ENCODE data around the gene LRRFIP2. TPM values are rescaled to one million over a fixed set of nuclear protein-coding genes. Genes with fewer than 3 reads are reported as not detected.
A peak's percentile ranks its signal among the peaks of the same experiment; 100 is the strongest.
"Not testable (repeated sequence)": the region's sequence is repeated elsewhere in the genome, so short reads cannot be mapped to it uniquely, and the experiment has no call there.

The LRRFIP2 gene
- polyA plus RNA-seq, 2 donors: 43.3 to 59.3 TPM

- H3K27me3 ChIP-seq (ENCODE audit: control insufficient read depth in 1 of 2, insufficient read depth in 2 of 2, low read length in 2 of 2): no peaks in the 10 kb centered on the region
- no peak overlapping the region for H3K4me3 ChIP-seq (ENCODE audit: low read depth in 1 of 2, low read length in 2 of 2)
- H3K27ac ChIP-seq (ENCODE audit: low read depth in 2 of 2, low read length in 1 of 2): no peak overlapping the region
- no peaks in the 10 kb centered on the region for H3K36me3 ChIP-seq (ENCODE audit: control insufficient read depth in 2 of 2, insufficient read depth in 2 of 2, low read length in 1 of 2)
- 67 to 68% methylated on average over 3 of the region's 3 CpGs for WGBS, 2 donors
- no peaks in the 10 kb centered on the region for H3K9me3 ChIP-seq (ENCODE audit: control insufficient read depth in 2 of 2, insufficient read depth in 1 of 2, low read depth in 1 of 2, low read length in 1 of 2)
- peaks cover 0 to 5% of the 10 kb centered on the region in 2 donors for H3K4me1 ChIP-seq (ENCODE audit: control insufficient read depth in 2 of 2, insufficient read depth in 2 of 2, low read length in 1 of 2)
Measured at GRCh38 chr3:37214076-37214475, 39.7 kb upstream of the LRRFIP2 start.

GRCh38 chr3:37210230-37210629, 35.8 kb upstream of the LRRFIP2 start:
- Histone ChIP-seq H3K27me3 (ENCODE audit: control insufficient read depth in 1 of 2, insufficient read depth in 2 of 2, low read length in 2 of 2) (no peaks in the 10 kb centered on the region), H3K27ac (ENCODE audit: low read depth in 2 of 2, low read length in 1 of 2) (peak overlapping the region in 1 of 2 donors; percentile 24), H3K4me3 (ENCODE audit: low read depth in 1 of 2, low read length in 2 of 2) (no peak overlapping the region), H3K36me3 (ENCODE audit: control insufficient read depth in 2 of 2, insufficient read depth in 2 of 2, low read length in 1 of 2) (no peaks in the 10 kb centered on the region), H3K4me1 (ENCODE audit: control insufficient read depth in 2 of 2, insufficient read depth in 2 of 2, low read length in 1 of 2) (peaks cover 0 to 5% of the 10 kb centered on the region in 2 donors), H3K9me3 (ENCODE audit: control insufficient read depth in 2 of 2, insufficient read depth in 1 of 2, low read depth in 1 of 2, low read length in 1 of 2) (no peaks in the 10 kb centered on the region)
- WGBS, 2 donors: 45 to 59% methylated on average over 4 of the region's 4 CpGs

- 77 to 88% methylated on average over 3 of the region's 3 CpGs for WGBS, 2 donors
- H3K9me3 ChIP-seq (ENCODE audit: control insufficient read depth in 2 of 2, insufficient read depth in 1 of 2, low read depth in 1 of 2, low read length in 1 of 2); H3K36me3 ChIP-seq (ENCODE audit: control insufficient read depth in 2 of 2, insufficient read depth in 2 of 2, low read length in 1 of 2); H3K4me1 ChIP-seq (ENCODE audit: control insufficient read depth in 2 of 2, insufficient read depth in 2 of 2, low read length in 1 of 2); H3K27ac ChIP-seq (ENCODE audit: low read depth in 2 of 2, low read length in 1 of 2); H3K27me3 ChIP-seq (ENCODE audit: control insufficient read depth in 1 of 2, insufficient read depth in 2 of 2, low read length in 2 of 2); H3K4me3 ChIP-seq (ENCODE audit: low read depth in 1 of 2, low read length in 2 of 2): not testable (repeated sequence)
Measured at GRCh38 chr3:37208576-37208975, 34.2 kb upstream of the LRRFIP2 start.

- not testable (repeated sequence) for H3K27ac ChIP-seq (ENCODE audit: low read depth in 2 of 2, low read length in 1 of 2); H3K4me1 ChIP-seq (ENCODE audit: control insufficient read depth in 2 of 2, insufficient read depth in 2 of 2, low read length in 1 of 2); H3K9me3 ChIP-seq (ENCODE audit: control insufficient read depth in 2 of 2, insufficient read depth in 1 of 2, low read depth in 1 of 2, low read length in 1 of 2); H3K27me3 ChIP-seq (ENCODE audit: control insufficient read depth in 1 of 2, insufficient read depth in 2 of 2, low read length in 2 of 2); H3K4me3 ChIP-seq (ENCODE audit: low read depth in 1 of 2, low read length in 2 of 2); H3K36me3 ChIP-seq (ENCODE audit: control insufficient read depth in 2 of 2, insufficient read depth in 2 of 2, low read length in 1 of 2)
- 91 to 92% methylated on average over 3 of the region's 3 CpGs for WGBS, 2 donors
Measured at GRCh38 chr3:37208008-37208407, 33.6 kb upstream of the LRRFIP2 start.

- H3K9me3 ChIP-seq (ENCODE audit: control insufficient read depth in 2 of 2, insufficient read depth in 1 of 2, low read depth in 1 of 2, low read length in 1 of 2); H3K27ac ChIP-seq (ENCODE audit: low read depth in 2 of 2, low read length in 1 of 2); H3K4me1 ChIP-seq (ENCODE audit: control insufficient read depth in 2 of 2, insufficient read depth in 2 of 2, low read length in 1 of 2); H3K27me3 ChIP-seq (ENCODE audit: control insufficient read depth in 1 of 2, insufficient read depth in 2 of 2, low read length in 2 of 2); H3K36me3 ChIP-seq (ENCODE audit: control insufficient read depth in 2 of 2, insufficient read depth in 2 of 2, low read length in 1 of 2); H3K4me3 ChIP-seq (ENCODE audit: low read depth in 1 of 2, low read length in 2 of 2): not testable (repeated sequence)
- WGBS, 2 donors: 68 to 74% methylated on average over 4 of the region's 4 CpGs
Measured at GRCh38 chr3:37206041-37206440, 31.7 kb upstream of the LRRFIP2 start.

- 96% methylated on average over 3 of the region's 3 CpGs for WGBS, 2 donors
Measured at GRCh38 chr3:37204314-37204713, 29.9 kb upstream of the LRRFIP2 start.

GRCh38 chr3:37202035-37202434, 27.7 kb upstream of the LRRFIP2 start:
- Histone ChIP-seq H3K4me3 (ENCODE audit: low read depth in 1 of 2, low read length in 2 of 2) (no peak overlapping the region), H3K4me1 (ENCODE audit: control insufficient read depth in 2 of 2, insufficient read depth in 2 of 2, low read length in 1 of 2) (peaks cover 0 to 2% of the 10 kb centered on the region in 2 donors), H3K9me3 (ENCODE audit: control insufficient read depth in 2 of 2, insufficient read depth in 1 of 2, low read depth in 1 of 2, low read length in 1 of 2) (no peaks in the 10 kb centered on the region), H3K36me3 (ENCODE audit: control insufficient read depth in 2 of 2, insufficient read depth in 2 of 2, low read length in 1 of 2) (no peaks in the 10 kb centered on the region), H3K27me3 (ENCODE audit: control insufficient read depth in 1 of 2, insufficient read depth in 2 of 2, low read length in 2 of 2) (no peaks in the 10 kb centered on the region), H3K27ac (ENCODE audit: low read depth in 2 of 2, low read length in 1 of 2) (no peak overlapping the region)
- WGBS, 2 donors: 61 to 75% methylated on average over 3 of the region's 3 CpGs

More at GRCh38 chr3:37204314-37204713, 29.9 kb upstream of the LRRFIP2 start:
- H3K27ac ChIP-seq (ENCODE audit: low read depth in 2 of 2, low read length in 1 of 2): no peak overlapping the region
- H3K27me3 ChIP-seq (ENCODE audit: control insufficient read depth in 1 of 2, insufficient read depth in 2 of 2, low read length in 2 of 2): no peaks in the 10 kb centered on the region
- no peak overlapping the region for H3K4me3 ChIP-seq (ENCODE audit: low read depth in 1 of 2, low read length in 2 of 2)
- H3K36me3 ChIP-seq (ENCODE audit: control insufficient read depth in 2 of 2, insufficient read depth in 2 of 2, low read length in 1 of 2): no peaks in the 10 kb centered on the region
- H3K4me1 ChIP-seq (ENCODE audit: control insufficient read depth in 2 of 2, insufficient read depth in 2 of 2, low read length in 1 of 2): peaks cover 0 to 2% of the 10 kb centered on the region in 2 donors
- no peaks in the 10 kb centered on the region for H3K9me3 ChIP-seq (ENCODE audit: control insufficient read depth in 2 of 2, insufficient read depth in 1 of 2, low read depth in 1 of 2, low read length in 1 of 2)

GRCh38 chr3:37200141-37200540, 25.8 kb upstream of the LRRFIP2 start:
- no peaks in the 10 kb centered on the region for H3K36me3 ChIP-seq (ENCODE audit: control insufficient read depth in 2 of 2, insufficient read depth in 2 of 2, low read length in 1 of 2)

GRCh38 chr3:37198996-37199395, 24.6 kb upstream of the LRRFIP2 start:
- H3K4me3 ChIP-seq (ENCODE audit: low read depth in 1 of 2, low read length in 2 of 2): no peak overlapping the region
- peak overlapping the region in 1 of 2 donors; percentile 46 for H3K27ac ChIP-seq (ENCODE audit: low read depth in 2 of 2, low read length in 1 of 2)
- 68 to 81% methylated on average over 2 of the region's 2 CpGs for WGBS, 2 donors
- peaks cover 0 to 2% of the 10 kb centered on the region in 2 donors for H3K4me1 ChIP-seq (ENCODE audit: control insufficient read depth in 2 of 2, insufficient read depth in 2 of 2, low read length in 1 of 2)
- H3K36me3 ChIP-seq (ENCODE audit: control insufficient read depth in 2 of 2, insufficient read depth in 2 of 2, low read length in 1 of 2): no peaks in the 10 kb centered on the region
- H3K9me3 ChIP-seq (ENCODE audit: control insufficient read depth in 2 of 2, insufficient read depth in 1 of 2, low read depth in 1 of 2, low read length in 1 of 2): no peaks in the 10 kb centered on the region
- H3K27me3 ChIP-seq (ENCODE audit: control insufficient read depth in 1 of 2, insufficient read depth in 2 of 2, low read length in 2 of 2): no peaks in the 10 kb centered on the region

More at GRCh38 chr3:37200141-37200540, 25.8 kb upstream of the LRRFIP2 start:
- Histone ChIP-seq H3K27ac (ENCODE audit: low read depth in 2 of 2, low read length in 1 of 2) (no peak overlapping the region), H3K27me3 (ENCODE audit: control insufficient read depth in 1 of 2, insufficient read depth in 2 of 2, low read length in 2 of 2) (no peaks in the 10 kb centered on the region), H3K4me1 (ENCODE audit: control insufficient read depth in 2 of 2, insufficient read depth in 2 of 2, low read length in 1 of 2) (peaks cover 0 to 4% of the 10 kb centered on the region in 2 donors), H3K9me3 (ENCODE audit: control insufficient read depth in 2 of 2, insufficient read depth in 1 of 2, low read depth in 1 of 2, low read length in 1 of 2) (no peaks in the 10 kb centered on the region), H3K4me3 (ENCODE audit: low read depth in 1 of 2, low read length in 2 of 2) (no peak overlapping the region)
- WGBS, 2 donors: 86 to 90% methylated on average over 4 of the region's 4 CpGs

- 68 to 69% methylated on average over 2 of the region's 2 CpGs for WGBS, 2 donors
- peaks cover 0 to 2% of the 10 kb centered on the region in 2 donors for H3K4me1 ChIP-seq (ENCODE audit: control insufficient read depth in 2 of 2, insufficient read depth in 2 of 2, low read length in 1 of 2)
- H3K36me3 ChIP-seq (ENCODE audit: control insufficient read depth in 2 of 2, insufficient read depth in 2 of 2, low read length in 1 of 2): no peaks in the 10 kb centered on the region
- peak overlapping the region in 1 of 2 donors; percentile 46 for H3K27ac ChIP-seq (ENCODE audit: low read depth in 2 of 2, low read length in 1 of 2)
- no peaks in the 10 kb centered on the region for H3K9me3 ChIP-seq (ENCODE audit: control insufficient read depth in 2 of 2, insufficient read depth in 1 of 2, low read depth in 1 of 2, low read length in 1 of 2)
- H3K4me3 ChIP-seq (ENCODE audit: low read depth in 1 of 2, low read length in 2 of 2): no peak overlapping the region
- H3K27me3 ChIP-seq (ENCODE audit: control insufficient read depth in 1 of 2, insufficient read depth in 2 of 2, low read length in 2 of 2): no peaks in the 10 kb centered on the region
Measured at GRCh38 chr3:37198547-37198946, 24.2 kb upstream of the LRRFIP2 start.
